22Rv1 (cell line): ENCODE data around the gene HS2ST1.

Source experiments
- H3K27ac ChIP-seq: fragments of 450-650 bp; 2 replicates; pipeline ENCODE4 v1.5.1; 2017
- CTCF ChIP-seq: fragments of 450-650 bp; IDR thresholded peaks from 2 replicates; pipeline ENCODE4 v1.5.1; 2017; ENCODE audit warnings: mild to moderate bottlenecking
- ZFX ChIP-seq: fragments of 450-650 bp; IDR thresholded peaks from 2 replicates; pipeline ENCODE4 v1.6.1; 2017; ENCODE audit warnings: antibody characterized with exemption, borderline replicate concordance

Gene HS2ST1

GRCh38 chr1:87117761-87118368 lies 203.4 kb downstream of the HS2ST1 start:
- no peak overlapping the region for H3K27ac ChIP-seq
- TF ChIP-seq ZFX: no peak
- no peak for TF ChIP-seq CTCF

- TF ChIP-seq CTCF (no peak), ZFX (no peak)
- no peak overlapping the region for H3K27ac ChIP-seq
These were observed 205.2 kb downstream of the HS2ST1 start for GRCh38 chr1:87119541-87120140.

GRCh38 chr1:87120779-87121178 lies 206.3 kb downstream of the HS2ST1 start:
- H3K27ac ChIP-seq: no peak overlapping the region
- TF ChIP-seq ZFX (no peak), CTCF (peak; percentile 56)

- no peak overlapping the region for H3K27ac ChIP-seq
These were observed 207.3 kb downstream of the HS2ST1 start for GRCh38 chr1:87121711-87122163.

GRCh38 chr1:87122243-87122642 lies 207.8 kb downstream of the HS2ST1 start:
- H3K27ac ChIP-seq: no peak overlapping the region
- TF ChIP-seq ZFX (no peak), CTCF (no peak)

More at GRCh38 chr1:87121711-87122163, 207.3 kb downstream of the HS2ST1 start:
- TF ChIP-seq CTCF (no peak), ZFX (no peak)

GRCh38 chr1:87123610-87124009 lies 209.2 kb downstream of the HS2ST1 start:
- no peak overlapping the region for H3K27ac ChIP-seq
- TF ChIP-seq ZFX (no peak), CTCF (no peak)

- H3K27ac ChIP-seq: no peak overlapping the region
- TF ChIP-seq CTCF (no peak), ZFX (no peak)
These were observed 212.6 kb downstream of the HS2ST1 start for GRCh38 chr1:87126886-87127505.
